NOMO-1 treated with dmso at 0.1 percent for 144 hours (cell line): ENCODE data around the gene DPP9.

Source experiments
- DNase-seq: peaks from one replicate; lab custom pipeline; 2025; ENCODE audit not compliant: unreplicated experiment; lab: John Stamatoyannopoulos, UW

The DPP9 gene

DNA sequence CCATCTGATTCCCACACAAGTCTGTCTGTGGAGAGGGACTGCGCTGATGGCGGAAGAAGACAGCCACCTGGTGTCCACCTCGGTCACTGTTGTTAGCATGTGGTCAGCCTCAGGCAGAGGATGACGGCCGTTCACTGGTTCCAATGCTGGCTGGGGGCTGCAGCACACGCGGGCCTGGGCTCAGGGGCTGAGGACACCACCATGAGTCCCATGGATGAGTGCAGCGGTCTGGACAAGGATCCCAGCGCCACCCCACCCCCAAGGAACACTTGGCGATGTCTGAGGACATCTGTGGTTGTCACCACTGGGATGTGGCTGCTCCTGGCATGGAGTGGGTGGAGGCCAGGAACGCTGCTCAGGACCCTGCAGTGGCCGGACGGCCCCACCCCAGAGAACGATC, 10.9 kb downstream of the DPP9 start:
- no peak for DNase-seq

DNA sequence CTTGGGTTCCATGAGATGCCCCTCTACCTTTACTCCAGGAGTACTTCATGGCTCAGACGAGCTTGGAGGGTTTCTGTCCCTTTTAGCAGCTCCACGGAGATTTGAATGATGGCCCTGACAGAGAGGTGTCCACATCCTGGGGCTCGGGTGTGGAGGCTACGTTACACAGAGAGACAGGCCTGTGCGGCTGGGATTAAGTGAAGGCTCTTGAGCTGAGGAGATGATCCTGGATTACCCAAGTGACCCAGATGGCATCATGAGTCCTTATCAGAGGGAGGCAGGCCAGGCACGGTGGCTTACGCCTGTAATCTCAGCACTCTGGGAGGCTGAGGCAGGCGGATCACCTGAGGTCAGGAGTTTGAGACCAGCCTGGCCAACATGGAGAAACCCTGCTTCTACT, 12.4 kb downstream of the DPP9 start:
- DNase-seq, result no peak

DNA sequence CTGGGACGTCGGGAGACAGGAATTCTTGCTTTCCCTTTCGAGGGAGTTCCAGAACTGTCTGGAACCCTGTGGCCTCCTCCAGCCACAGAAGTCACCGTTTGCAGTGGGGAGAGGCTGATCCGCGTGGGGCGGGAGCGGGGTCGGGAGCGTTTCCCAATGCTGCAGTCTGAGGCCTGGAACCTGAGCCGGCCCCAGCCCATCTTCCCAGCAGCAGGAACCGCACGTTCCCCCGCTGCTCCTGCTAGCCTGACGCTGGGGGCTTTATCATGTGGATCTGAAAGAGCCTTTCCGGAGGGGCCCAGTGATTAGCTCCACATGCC, 13.4 kb downstream of the DPP9 start:
- no peak for DNase-seq

DNA sequence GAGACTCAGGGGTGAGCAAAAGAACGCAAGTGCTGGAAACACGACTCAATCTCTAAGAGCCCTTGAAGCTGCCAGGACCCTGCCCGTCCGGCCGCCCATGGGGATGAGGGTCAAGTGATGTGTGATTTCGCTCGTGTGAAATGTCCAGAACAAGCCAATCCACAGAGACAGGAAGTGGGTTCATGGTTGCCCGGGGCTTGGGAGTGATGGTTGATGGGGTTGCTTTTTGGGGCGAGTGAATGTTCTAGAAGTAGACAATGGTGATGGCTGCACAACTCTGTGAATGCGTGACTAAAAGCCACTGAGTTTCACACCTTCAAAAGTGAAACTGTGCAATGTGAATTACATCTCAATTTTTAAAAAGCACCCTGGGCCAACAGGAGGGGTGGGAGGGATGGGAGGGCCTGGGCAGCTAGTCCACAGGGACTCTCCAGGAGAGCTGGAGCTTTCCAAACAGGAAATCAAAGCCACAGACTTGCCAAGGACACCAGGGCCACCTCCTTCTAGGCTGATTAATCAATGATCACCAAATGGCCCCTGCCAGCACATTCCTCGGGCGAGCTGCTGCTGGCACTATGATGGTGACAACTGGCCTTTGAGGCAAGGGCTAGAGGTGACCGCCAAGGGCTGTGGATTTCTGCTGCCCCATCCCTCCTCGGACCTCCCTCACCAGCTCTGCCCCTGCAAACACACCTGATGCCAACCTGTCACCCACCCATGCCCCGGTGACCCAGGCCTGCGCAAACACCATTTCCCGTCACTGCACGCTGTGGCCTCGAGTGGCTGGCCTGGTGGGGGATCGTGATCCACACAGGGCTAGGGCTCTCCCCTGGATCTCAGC, 14.0 kb downstream of the DPP9 start:
- DNase-seq, result no peak

DNA sequence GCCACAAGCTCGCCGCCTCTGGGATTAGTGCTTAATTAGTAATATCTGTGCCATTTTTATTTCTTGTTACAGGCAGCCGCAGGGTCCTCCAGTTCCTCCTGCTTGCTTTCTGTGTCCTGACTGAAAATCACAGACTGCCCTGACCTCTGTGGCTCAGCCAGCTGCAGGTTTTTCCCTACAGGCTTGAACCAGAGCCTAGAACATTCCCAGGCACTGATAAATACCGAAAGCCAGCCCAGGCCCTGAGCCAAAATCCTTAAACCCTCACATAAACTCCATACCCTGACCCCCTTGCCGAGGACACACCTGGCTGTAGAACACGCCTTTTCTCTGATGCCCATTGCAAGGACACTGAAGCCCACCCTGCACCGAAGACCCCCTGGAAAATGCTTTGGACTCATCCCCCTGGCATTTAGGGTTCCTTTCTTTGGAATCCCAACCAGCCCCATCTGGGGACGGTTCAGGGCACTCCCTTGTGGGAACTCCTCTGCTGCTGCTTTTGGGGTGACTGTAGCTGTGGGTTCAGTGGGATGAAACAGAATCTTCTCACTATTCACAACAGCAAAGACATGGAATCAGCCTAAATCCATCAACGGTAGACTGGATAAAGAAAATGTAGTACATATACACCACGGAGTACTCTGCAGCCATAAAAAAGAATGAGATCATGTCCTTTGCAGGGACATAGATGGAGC, 15.5 kb downstream of the DPP9 start:
- no peak for DNase-seq

DNA sequence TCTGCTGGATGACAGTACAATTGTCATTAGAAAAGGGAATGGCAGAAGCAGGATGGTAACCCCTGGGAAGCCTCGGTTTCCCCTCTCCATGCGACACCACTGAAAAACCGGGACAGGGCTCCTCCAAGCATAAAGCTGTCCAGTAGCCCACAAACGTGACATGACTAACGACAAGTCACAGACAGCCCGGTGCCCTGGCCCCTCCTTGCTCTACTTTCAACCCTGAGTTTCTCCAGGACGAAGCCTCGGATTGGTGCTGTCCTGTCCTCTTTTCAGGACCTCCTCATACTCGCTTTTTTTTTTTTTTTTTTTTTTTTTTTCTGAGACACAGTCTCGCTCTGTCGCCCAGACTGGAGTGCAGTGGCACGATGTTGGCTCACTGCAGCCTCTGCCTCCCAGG, 16.3 kb downstream of the DPP9 start:
- DNase-seq, result no peak

DNA sequence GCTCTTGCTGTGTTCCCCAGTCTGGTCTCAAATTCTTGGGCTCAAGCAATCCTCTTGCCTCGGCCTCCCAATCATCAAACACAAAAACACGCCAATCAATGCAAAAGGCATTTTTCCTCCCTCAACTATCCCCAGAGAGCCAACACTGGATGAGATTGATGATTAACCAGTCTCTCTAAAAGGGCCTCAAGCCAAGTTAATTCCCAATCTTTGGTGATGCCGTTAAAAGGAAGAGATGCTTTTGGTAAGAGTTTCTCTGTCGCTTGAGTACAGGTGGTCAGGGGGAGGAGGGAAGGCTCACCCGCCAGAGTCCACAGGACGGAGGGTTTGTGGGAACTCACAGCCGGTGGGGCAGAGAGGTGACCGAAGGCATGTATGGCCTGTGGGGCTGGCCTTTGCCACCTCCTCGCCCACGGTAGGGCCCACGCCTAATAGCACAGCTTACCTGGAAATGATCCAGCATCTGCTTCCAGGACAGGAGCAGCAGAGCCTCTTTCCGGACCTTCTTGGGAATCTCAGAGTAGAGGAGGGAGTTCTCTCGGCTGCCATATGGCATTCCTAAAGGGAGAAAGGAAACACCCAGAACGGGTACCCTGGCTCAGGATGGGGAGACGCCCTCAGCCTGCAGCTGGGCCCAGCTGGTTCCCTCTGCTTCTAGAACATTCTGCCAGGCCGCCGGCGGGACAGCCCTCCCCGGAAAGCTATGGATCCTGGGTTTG, 18.1 kb downstream of the DPP9 start:
- DNase-seq, result no peak

DNA sequence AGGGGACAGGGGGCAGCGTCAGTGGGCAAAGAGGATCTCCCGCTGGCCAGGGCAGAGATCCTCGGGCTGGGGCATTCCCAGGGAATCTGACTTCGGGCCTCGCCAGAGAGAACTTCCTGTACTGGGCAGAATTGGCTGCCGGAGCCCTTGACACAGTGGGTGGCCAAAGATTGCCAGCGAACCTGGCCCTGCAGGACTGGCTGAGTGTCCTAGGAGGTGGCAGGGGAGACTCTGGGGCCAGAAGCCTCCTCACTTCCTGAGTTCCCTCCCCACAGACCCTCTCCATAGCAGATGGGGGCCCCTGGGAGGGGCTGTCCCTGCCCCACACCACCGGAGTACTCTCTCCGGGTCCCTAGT, 19.3 kb downstream of the DPP9 start:
- no peak for DNase-seq

DNA sequence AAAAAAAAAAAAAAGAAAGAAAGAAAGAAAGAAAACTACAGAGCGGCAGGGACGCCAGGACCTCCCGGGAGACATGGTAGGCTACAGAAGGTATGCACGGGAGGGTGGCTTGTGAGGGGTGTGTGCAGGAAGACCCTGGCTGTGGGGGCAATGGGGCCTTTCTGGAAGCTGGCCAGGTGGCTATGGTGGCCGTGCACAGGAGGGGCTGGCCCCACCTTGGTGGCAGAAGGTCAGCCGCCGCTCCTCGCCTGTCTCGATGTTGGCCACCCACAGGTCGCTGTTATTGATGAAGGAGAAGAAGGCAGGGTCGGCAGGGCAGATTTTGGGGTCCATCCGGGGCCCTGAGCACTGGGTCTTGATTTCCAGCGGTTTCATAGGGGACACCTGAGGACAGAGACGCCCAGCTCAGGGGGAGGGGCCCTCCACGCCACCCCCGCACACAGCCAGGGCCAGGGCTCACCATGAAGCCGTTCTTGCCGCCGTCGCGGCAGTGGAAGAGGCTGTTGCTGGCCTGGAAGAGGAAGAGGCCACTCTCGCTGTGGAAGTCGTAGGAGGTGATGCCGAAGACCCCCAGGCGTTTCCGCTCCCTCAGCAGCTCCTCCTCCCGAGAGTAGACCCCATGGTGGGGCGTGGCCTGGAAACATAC, 19.8 kb downstream of the DPP9 start:
- no peak for DNase-seq

DNA sequence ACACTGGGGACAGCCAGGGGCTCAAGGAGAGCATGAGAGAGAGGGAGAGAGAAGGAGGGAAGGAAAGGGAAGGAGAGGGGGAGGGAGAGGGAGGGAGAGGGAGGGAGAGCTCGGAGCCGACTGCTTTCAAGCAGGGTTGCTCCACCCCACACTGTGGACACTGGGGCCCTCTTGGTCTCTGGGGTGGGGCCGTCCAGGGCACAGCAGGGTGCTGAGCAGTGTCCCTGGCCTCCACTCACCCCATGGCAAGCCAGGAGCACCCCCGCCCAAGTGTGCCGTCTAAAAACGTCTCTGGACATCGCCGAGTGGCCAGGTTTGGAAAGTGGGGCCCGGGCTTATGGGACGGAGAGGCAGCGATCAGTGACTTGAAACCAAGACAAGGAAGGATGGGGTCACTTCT, 20.9 kb downstream of the DPP9 start:
- no peak for DNase-seq

DNA sequence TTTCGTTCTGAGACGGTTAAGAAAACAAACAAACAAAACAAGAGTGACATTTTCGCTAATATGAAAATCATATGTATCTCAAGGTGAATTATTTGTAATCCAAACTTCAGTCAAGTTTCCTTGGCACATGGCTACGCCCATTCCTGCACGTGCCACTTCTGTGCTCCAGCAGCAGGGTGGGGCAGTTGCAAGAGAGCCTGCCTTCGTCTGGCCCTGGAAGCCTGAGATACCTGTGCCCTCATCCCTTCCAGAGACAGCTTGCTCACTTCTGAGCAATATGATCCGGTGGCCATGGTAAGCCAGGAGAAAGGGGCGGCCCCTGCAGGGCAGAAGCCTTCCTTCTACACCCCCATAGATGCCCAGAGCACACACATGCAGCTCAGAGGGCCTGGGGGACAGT, 22.1 kb downstream of the DPP9 start:
- DNase-seq, result no peak

DNA sequence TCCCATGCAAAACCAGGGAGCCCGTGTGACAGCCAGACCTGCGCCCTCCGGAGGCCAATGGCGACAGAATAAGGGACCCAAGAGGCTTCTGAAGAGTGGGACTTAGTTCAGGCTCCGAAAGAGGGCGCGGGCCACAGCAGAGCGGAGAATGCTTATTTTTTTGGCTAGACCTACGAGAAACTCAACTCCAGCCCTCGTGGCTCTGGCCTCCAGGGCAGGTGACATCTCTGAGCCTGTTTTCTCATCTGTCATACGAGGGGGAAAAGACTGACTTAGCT, 23.0 kb downstream of the DPP9 start:
- no peak for DNase-seq

DNA sequence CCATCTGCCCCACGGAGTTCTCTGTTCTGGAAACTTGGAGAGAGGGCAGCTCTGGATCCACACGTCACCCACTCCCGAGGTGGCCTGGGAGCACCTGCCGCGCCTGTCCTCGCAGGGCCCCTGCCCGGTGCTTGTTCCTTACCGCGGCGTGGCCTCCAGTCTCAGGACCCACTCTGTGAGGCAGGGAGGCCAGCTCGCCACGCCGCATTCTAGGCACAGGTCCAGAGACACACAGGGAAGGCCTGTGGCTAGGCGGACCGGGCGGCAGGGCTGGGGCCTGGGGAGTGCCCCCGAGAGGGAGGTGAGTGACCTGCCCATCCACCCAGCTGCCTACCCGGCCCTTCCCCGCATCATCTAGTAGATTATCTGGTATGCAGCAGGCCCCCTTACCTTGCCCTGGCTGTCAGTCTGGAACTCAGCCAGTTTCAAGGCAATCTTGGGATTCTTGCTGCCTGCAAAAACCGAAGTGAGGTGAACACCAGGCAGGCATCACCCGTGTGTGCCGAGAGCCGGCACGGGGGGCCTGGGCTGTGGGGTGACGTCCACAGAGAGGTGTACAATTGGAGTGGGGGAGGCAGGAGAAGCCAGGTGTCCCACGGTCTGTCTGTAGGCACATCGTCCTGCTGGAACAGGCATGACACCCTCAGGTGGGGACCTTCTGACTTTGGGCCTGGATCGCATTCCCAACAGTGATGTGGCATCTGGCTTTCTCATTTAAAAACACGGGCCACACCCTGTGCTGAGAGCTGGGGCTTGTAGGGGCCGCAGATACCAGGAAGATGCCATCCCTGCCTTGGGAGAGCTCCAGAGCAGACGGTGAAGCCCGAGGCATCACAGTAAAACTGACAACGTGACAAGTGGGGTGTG, 23.6 kb downstream of the DPP9 start:
- no peak for DNase-seq

DNA sequence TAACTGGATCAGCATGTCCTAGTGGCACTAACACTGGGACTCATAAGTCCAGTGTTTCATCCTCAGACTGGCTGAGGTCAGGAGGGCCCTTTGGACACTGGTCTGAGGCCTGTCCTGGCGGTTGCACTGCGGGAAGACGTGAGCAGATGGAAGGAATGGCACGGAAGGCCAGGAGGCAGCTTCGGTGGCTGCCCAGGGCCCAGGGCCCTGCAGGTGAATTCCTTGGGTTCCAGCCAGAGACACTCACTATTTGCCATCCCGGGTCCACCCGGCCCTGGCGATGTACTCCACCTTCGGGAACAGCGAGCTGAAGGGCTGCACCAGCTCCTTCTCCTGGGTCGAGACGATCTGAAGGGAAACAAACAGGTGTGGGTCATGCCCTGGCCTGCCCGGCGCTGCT, 26.3 kb downstream of the DPP9 start:
- DNase-seq, result no peak

DNA sequence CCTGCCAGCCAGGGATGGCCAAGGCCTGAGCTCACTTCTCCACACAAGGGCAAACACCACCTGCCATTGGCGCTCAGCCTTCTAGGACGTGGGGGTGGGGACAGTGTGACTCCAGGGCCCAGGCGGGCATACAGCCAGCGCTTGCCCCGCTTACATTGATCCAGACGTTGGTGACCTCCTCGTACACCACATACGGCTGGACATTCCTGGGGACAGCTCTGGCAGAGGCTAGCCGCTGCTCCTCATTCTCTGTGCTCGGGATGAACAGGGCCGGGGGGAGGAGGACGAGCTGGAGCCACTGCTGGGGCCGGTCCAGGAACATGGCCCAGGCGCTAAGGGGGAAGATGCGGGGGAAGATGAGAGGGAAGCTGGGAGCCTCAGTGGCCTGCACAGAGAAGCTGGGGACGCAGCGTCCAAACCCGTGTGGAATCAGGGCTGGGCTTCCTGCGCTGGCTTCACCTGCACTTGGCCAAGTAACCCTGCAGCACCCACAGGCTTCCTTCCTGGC, 28.4 kb downstream of the DPP9 start:
- no peak for DNase-seq

DNA sequence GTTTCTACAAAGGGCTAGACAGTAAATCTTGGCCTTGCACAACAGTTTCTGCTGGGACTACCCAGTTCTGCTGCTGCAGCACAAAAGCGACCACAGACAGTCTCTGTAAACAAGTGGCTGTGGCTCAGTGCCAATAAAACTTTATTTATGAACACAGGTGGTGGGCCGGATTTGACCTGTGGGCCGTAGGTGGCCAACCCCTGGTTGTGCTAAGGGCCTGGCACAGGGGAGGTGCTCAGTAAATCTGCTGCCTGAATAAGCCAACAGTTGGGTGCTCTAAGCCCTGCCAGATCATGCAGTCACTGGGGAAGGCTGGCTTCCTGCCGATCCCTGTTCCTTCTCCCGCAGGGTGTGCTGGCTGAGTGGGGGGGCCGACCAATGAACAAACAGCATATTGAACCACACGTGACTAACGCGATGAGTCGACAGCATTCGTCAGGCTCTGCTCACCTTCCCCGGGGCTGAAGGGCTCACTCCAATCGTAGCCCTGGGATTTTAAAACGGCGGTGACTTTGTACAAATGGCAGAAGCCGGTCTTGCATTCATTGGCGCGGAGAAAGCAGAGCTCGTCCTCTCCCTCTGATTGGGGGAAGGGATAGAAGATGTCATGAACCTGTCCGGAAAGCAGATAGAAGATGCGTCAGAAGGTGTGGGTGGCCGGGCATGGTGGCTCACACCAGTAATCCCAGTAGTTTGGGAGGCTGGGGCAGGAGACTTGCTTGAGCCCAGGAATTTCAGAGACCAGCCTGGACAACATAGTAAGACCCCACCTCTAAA, 29.2 kb downstream of the DPP9 start:
- DNase-seq, result no peak

DNA sequence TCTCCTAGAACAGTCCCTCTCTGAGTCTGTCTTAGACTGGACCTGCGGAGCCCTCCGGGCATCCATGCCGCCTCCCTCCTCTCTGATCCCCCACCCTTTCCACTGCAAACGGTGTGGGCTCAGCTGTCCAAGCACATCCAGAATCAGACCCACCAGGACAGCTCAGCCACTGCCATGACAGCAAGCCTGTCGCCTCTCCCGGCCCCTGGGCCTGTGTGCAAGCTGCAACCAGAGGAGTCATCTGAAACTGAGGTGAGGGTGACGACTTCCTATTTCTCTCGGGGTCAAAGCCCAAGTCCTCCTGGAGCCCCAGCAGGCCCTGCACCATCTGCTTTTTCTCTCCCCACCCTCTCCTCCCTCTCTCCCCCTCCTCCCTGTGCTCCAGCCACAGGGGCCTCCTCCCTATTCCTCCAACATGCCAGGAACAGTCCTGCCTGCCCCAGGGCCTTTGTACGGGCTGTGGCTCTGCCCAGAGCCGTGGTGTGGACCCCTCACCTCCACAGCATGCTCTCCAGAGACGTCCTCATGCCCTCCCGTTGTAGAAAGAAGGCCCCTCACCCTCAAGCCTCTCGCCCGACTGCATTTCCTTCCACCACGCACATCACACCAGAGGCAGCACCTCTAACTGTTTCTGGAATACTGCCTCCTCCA, 30.0 kb downstream of the DPP9 start:
- no peak for DNase-seq

DNA sequence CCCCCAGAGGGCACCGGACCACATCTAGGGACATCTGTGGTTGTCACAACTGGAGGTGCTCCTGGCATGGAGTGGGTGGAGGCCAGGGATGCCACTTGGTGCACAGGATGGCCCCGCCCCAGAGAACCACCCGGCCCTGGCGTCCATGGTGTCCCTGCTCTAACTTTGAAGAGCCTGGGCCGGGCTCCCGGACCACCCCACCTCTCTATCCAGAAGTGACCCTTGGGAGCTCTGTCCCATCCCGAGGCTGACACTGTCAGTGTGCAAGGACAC, 30.6 kb downstream of the DPP9 start:
- DNase-seq, result no peak

DNA sequence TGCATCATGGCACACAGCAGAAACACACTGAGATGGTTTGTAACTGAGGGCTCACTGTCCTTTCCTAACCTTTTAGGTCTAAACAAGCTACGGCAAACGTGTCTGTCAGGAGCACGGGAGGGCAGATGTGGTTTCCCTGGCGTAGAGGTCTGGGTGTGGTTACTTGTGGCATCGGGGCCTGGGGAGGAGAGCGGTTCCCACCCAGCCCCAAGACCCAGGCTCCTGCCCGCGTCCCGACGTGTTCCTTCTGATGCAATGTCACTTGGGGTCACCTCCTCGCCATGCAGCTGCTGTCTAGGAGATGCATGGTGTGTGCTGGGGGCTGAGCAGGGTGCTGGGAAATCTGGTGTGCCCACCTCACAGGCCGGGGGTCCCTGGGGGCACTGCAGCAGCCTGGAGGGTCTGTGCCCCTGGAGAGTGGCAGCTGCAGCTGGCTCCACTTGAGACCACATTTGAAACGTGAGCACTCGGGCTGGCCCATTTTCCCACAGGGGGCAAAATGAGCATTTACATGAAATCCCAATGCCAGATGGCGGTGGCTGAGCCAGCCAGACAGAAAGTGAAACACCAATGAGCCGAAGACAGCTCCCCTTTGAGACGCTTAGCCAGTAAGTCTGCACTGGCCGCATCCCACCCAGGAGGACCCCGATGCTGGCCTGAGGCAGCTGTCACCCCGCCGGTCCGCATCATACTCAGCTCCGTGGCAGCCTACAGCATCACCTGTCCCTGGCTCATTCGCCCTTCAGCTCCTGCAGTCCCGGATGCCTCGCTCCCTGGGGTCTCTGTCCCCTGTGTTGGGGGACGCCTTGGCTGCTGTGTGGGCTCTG, 31.2 kb downstream of the DPP9 start:
- DNase-seq, result no peak
